AG04450 (cell line): ENCODE measurements around the gene RAB35. TPM values are rescaled to one million over a fixed set of nuclear protein-coding genes. Genes with fewer than 3 reads are reported as not detected.

Source experiments
- CTCF ChIA-PET: fragments of 300-600, 350-600 bp; formaldehyde crosslinking; extraction: SDS; loops from one replicate; lab custom pipeline; 2022; ENCODE audit warnings: antibody characterized with exemption, inconsistent platforms; lab: Charles Lee
- POLR2A ChIA-PET: fragments of 350-600 bp; formaldehyde crosslinking; extraction: SDS; loops from one replicate; lab custom pipeline; 2021; ENCODE audit warnings: antibody characterized with exemption, inconsistent platforms; lab: Yijun Ruan, JAX
- DNase-seq: peaks from one replicate; pipeline ENCODE4 v3.0.0-alpha.2; 2011; ENCODE audit warnings: low read depth, low spot score
- H3K27ac ChIP-seq: one replicate; pipeline ENCODE4 v1.5.1; 2012; ENCODE audit warnings: low read depth, low read length, control low read depth
- H3K27me3 ChIP-seq: one replicate; pipeline ENCODE4 v1.6.0; 2012; ENCODE audit warnings: low read length; ENCODE audit not compliant: control insufficient read depth, insufficient read depth
- H3K4me3 ChIP-seq: 2 replicates; pipeline ENCODE4 v1.5.1; 2011; ENCODE audit warnings: mild to moderate bottlenecking, low read depth, low read length, control low read depth
- H3K9me3 ChIP-seq: 2 replicates; pipeline ENCODE4 v1.5.1; 2012; ENCODE audit warnings: low read length; ENCODE audit not compliant: control insufficient read depth, insufficient read depth
- CTCF ChIP-seq: IDR thresholded peaks from 2 replicates; pipeline ENCODE4 v1.5.1; 2011; ENCODE audit warnings: low read depth, low read length, control low read depth, inconsistent platforms
- polyA plus RNA-seq: library from polyadenylated mRNA; depleted of rRNA; stranded (reverse); fragments of >200 nt; gene quantifications from 2 replicates; pipeline ENCODE4 v1.2.3, GENCODE V29; 2011

RAB35 gene
- polyA plus RNA-seq, 1 experiment, result 64.9 TPM

- no peaks in the 10 kb centered on the region; the same call in 1 of the 2 replicates for H3K9me3 ChIP-seq
- no peak for TF ChIP-seq CTCF
- no peak overlapping the region for H3K4me3 ChIP-seq
- ChIA-PET CTCF (interaction anchor here (0.5 kb wide), 1 partner anchor 42 kb away, joined by 3 read pairs; no protein-coding TSS in a partner anchor), POLR2A (interaction anchor here (1.2 kb wide), 1 partner anchor 41 kb away, joined by 5 read pairs; the partner anchor contains the start of gene RPLP0)
- no peak for DNase-seq
- H3K27me3 ChIP-seq, result no peaks in the 10 kb centered on the region
- H3K27ac ChIP-seq, result no peak overlapping the region
Observed at GRCh38 chr12:120159509-120160237, 43.1 kb upstream of the RAB35 start.

- no peak for TF ChIP-seq CTCF
- ChIA-PET POLR2A (interaction anchor here (1.0 kb wide), 1 partner anchor 24 kb away, joined by 5 read pairs; no protein-coding TSS in a partner anchor), CTCF (no interaction called here)
- Histone ChIP-seq H3K27me3 (no peaks in the 10 kb centered on the region), H3K4me3 (no peak overlapping the region), H3K27ac (no peak overlapping the region), H3K9me3 (no peaks in the 10 kb centered on the region)
- DNase-seq, result no peak
Observed at GRCh38 chr12:120158351-120158750, 41.8 kb upstream of the RAB35 start.

- no peak for DNase-seq
- no peak overlapping the region for H3K27ac ChIP-seq
- H3K4me3 ChIP-seq, result no peak overlapping the region
- ChIA-PET CTCF (no interaction called here), POLR2A (no interaction called here)
- no peaks in the 10 kb centered on the region for H3K27me3 ChIP-seq
- H3K9me3 ChIP-seq, result no peaks in the 10 kb centered on the region
- TF ChIP-seq CTCF, result no peak
Observed at GRCh38 chr12:120157678-120158077, 41.1 kb upstream of the RAB35 start.

GRCh38 chr12:120156315-120157259 is 40.0 kb upstream of the RAB35 start:
- TF ChIP-seq CTCF, result no peak
- ChIA-PET POLR2A (no interaction called here), CTCF (no interaction called here)
- no peak overlapping the region for H3K27ac ChIP-seq
- H3K9me3 ChIP-seq, result no peaks in the 10 kb centered on the region
- H3K4me3 ChIP-seq, result no peak overlapping the region
- DNase-seq, result no peak
- no peaks in the 10 kb centered on the region for H3K27me3 ChIP-seq
